ENCODE data around the gene IGF2R.

- TF ChIP-seq REST (IDR thresholded peaks at IDR 0.05; ENCODE audit: low read depth): no peak
- TF ChIP-seq TAF1 (IDR thresholded peaks at IDR 0.05; ENCODE audit: low read depth): no peak
- no peak for TF ChIP-seq CREB1 (IDR thresholded peaks at IDR 0.05; ENCODE audit: low read depth)
- TF ChIP-seq ZBTB7A (IDR thresholded peaks at IDR 0.05; ENCODE audit: low read depth): no peak
- no peak for TF ChIP-seq YY1 (IDR thresholded peaks at IDR 0.05; ENCODE audit: low read depth)
- no peak for TF ChIP-seq FOXM1 (IDR thresholded peaks at IDR 0.05; ENCODE audit: borderline replicate concordance, low read depth)
- TF ChIP-seq, protein P1, sequence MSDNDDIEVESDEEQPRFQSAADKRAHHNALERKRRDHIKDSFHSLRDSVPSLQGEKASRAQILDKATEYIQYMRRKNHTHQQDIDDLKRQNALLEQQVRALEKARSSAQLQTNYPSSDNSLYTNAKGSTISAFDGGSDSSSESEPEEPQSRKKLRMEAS (IDR thresholded peaks at IDR 0.05): no peak
- TF ChIP-seq EP300 (IDR thresholded peaks at IDR 0.05; ENCODE audit: borderline replicate concordance): no peak
- no peak for TF ChIP-seq RAD21 (IDR thresholded peaks at IDR 0.05; ENCODE audit: low read depth)
Observed at GRCh38 chr6:160076009-160076408, 107.1 kb downstream of the IGF2R start.

Data from Ishikawa (cell line).